ENCODE measurements around the gene EDIL3.

DNA sequence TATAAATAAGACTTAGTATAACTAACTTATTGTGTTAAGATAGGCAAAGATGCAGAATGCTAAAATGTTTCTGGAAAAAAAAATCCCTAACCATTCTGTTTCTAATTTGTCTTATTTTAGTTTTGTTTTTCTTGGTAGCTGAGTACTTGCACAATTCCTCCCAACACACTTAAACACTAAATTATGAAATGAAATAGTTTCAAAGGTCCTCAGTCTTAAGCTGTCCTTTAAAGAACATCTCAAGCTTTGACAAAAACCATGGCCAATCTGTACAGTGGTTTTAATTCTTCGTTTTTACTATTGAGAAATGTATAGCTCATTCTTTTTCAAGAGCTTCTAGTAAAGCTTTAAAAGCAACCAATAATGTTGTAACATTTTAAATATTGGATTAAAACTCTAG lies 171.5 kb downstream of the EDIL3 start:
- TF ChIP-seq EP300 (IDR thresholded peaks at IDR 0.05; ENCODE audit: borderline replicate concordance in 1 of 2, control insufficient read depth in 1 of 2, low read depth in 2 of 2, low read length in 2 of 2): no peak
- no peak for TF ChIP-seq RAD21 (IDR thresholded peaks at IDR 0.05; ENCODE audit: insufficient read depth, low read depth, low read length)
- TF ChIP-seq FOXK2 (IDR thresholded peaks at IDR 0.05): no peak
- TF ChIP-seq, protein P1, sequence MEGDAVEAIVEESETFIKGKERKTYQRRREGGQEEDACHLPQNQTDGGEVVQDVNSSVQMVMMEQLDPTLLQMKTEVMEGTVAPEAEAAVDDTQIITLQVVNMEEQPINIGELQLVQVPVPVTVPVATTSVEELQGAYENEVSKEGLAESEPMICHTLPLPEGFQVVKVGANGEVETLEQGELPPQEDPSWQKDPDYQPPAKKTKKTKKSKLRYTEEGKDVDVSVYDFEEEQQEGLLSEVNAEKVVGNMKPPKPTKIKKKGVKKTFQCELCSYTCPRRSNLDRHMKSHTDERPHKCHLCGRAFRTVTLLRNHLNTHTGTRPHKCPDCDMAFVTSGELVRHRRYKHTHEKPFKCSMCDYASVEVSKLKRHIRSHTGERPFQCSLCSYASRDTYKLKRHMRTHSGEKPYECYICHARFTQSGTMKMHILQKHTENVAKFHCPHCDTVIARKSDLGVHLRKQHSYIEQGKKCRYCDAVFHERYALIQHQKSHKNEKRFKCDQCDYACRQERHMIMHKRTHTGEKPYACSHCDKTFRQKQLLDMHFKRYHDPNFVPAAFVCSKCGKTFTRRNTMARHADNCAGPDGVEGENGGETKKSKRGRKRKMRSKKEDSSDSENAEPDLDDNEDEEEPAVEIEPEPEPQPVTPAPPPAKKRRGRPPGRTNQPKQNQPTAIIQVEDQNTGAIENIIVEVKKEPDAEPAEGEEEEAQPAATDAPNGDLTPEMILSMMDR (IDR thresholded peaks at IDR 0.05 in 2 of 3, conservative IDR thresholded peaks at IDR 0.05 in 1 of 3; ENCODE audit: control insufficient read depth in 2 of 3, extremely low read depth in 1 of 3, insufficient read depth in 1 of 3, low read depth in 3 of 3, low read length in 3 of 3): no peak
- TF ChIP-seq, protein P2, sequence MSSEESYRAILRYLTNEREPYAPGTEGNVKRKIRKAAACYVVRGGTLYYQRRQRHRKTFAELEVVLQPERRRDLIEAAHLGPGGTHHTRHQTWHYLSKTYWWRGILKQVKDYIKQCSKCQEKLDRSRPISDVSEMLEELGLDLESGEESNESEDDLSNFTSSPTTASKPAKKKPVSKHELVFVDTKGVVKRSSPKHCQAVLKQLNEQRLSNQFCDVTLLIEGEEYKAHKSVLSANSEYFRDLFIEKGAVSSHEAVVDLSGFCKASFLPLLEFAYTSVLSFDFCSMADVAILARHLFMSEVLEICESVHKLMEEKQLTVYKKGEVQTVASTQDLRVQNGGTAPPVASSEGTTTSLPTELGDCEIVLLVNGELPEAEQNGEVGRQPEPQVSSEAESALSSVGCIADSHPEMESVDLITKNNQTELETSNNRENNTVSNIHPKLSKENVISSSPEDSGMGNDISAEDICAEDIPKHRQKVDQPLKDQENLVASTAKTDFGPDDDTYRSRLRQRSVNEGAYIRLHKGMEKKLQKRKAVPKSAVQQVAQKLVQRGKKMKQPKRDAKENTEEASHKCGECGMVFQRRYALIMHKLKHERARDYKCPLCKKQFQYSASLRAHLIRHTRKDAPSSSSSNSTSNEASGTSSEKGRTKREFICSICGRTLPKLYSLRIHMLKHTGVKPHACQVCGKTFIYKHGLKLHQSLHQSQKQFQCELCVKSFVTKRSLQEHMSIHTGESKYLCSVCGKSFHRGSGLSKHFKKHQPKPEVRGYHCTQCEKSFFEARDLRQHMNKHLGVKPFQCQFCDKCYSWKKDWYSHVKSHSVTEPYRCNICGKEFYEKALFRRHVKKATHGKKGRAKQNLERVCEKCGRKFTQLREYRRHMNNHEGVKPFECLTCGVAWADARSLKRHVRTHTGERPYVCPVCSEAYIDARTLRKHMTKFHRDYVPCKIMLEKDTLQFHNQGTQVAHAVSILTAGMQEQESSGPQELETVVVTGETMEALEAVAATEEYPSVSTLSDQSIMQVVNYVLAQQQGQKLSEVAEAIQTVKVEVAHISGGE (CRISPR knock-in tag; IDR thresholded peaks at IDR 0.05): no peak
- no peak for TF ChIP-seq POLR2AphosphoS2 (IDR thresholded peaks at IDR 0.05; ENCODE audit: low read depth, low read length)
- no peak for TF ChIP-seq TAF1 (IDR thresholded peaks at IDR 0.05; ENCODE audit: borderline replicate concordance, low read depth, low read length)
- TF ChIP-seq, protein P3, sequence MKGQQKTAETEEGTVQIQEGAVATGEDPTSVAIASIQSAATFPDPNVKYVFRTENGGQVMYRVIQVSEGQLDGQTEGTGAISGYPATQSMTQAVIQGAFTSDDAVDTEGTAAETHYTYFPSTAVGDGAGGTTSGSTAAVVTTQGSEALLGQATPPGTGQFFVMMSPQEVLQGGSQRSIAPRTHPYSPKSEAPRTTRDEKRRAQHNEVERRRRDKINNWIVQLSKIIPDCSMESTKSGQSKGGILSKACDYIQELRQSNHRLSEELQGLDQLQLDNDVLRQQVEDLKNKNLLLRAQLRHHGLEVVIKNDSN (IDR thresholded peaks at IDR 0.05; ENCODE audit: borderline replicate concordance, extremely low read length, insufficient read depth, low read depth, low read length): no peak
- TF ChIP-seq RAD51 (IDR thresholded peaks at IDR 0.05): no peak
- TF ChIP-seq ZNF274 (IDR thresholded peaks at IDR 0.05; ENCODE audit: insufficient read depth, insufficient read length): no peak
- no peak for TF ChIP-seq TCF3 (IDR thresholded peaks at IDR 0.05; ENCODE audit: borderline replicate concordance, insufficient read depth, low read depth, low read length)
